ENCODE results near the gene BCL7A. TPM values are rescaled to one million over a fixed set of nuclear protein-coding genes. Genes with fewer than 3 reads are reported as not detected.
A peak's percentile ranks its signal among the peaks of the same experiment; 100 is the strongest.

Gene BCL7A
- polyA plus RNA-seq, 3 donors: 0.34 to 0.79 (median 0.56) TPM

- Histone ChIP-seq H3K27ac (ENCODE audit: low read depth in 1 of 2, low read length in 2 of 2) (no peak overlapping the region), H3K36me3 (replicated peaks in 1 of 2; ENCODE audit: control insufficient read depth in 1 of 2, insufficient read depth in 2 of 2, low read length in 2 of 2) (no peaks in the 10 kb centered on the region), H3K4me2 (replicated peaks; ENCODE audit: extremely low read depth, low read length, poor library complexity, severe bottlenecking) (no peak overlapping the region), H3K4me3 (replicated peaks in 1 of 3; ENCODE audit: low read depth in 2 of 3, low read length in 3 of 3) (no peak overlapping the region), H2AFZ (ENCODE audit: insufficient read depth, low read depth, low read length, poor library complexity, severe bottlenecking) (peak overlapping the region; percentile 59), H3K79me2 (ENCODE audit: insufficient read depth, low read length) (no peaks in the 10 kb centered on the region), H3K9me3 (replicated peaks in 1 of 2; ENCODE audit: control insufficient read depth in 1 of 2, insufficient read depth in 1 of 2, low read length in 2 of 2) (no peaks in the 10 kb centered on the region), H3K27me3 (ENCODE audit: control insufficient read depth in 2 of 2, insufficient read depth in 2 of 2, low read length in 2 of 2) (peaks cover 0 to 18% of the 10 kb centered on the region in 2 donors), H3K4me1 (ENCODE audit: control insufficient read depth in 1 of 2, insufficient read depth in 2 of 2, low read length in 2 of 2) (peaks cover 0 to 4% of the 10 kb centered on the region in 2 donors), H3K9ac (ENCODE audit: insufficient read depth, low read length, poor library complexity, severe bottlenecking) (no peak overlapping the region), H4K20me1 (ENCODE audit: insufficient read depth, low read length) (no peaks in the 10 kb centered on the region)
- intact Hi-C loops (cut with micrococcal nuclease): no loop called here
- Mint-ChIP-seq H3K4me1 (peaks cover 14% of the 10 kb centered on the region), H3K9me3 (peaks cover 0 to 7% (median 0%) of the 10 kb centered on the region in 7 donors), H3K27me3 (ENCODE audit: low read depth in 3 of 3) (peaks cover 13 to 27% (median 21%) of the 10 kb centered on the region in 3 donors), H3K4me3 (no peak overlapping the region), H3K27ac (peak overlapping the region in 2 of 7 donors; percentile 40 to 57), H3K36me3 (no peaks in the 10 kb centered on the region)
- no peak for TF ChIP-seq CTCF (IDR thresholded peaks at IDR 0.05)
- DNase-seq: no peak
- 20% methylated on average over 8 of the region's 12 CpGs for WGBS (ENCODE audit: insufficient coverage)
Measured at GRCh38 chr12:122004633-122005071, 17.0 kb upstream of the BCL7A start.

- peaks cover 13 to 27% (median 20%) of the 10 kb centered on the region in 3 donors for H3K27me3 Mint-ChIP-seq (ENCODE audit: low read depth in 3 of 3)
- H3K9me3 Mint-ChIP-seq: peaks cover 0 to 5% (median 0%) of the 10 kb centered on the region in 7 donors
- Histone ChIP-seq H2AFZ (ENCODE audit: insufficient read depth, low read depth, low read length, poor library complexity, severe bottlenecking) (no peak overlapping the region), H3K36me3 (replicated peaks in 1 of 2; ENCODE audit: control insufficient read depth in 1 of 2, insufficient read depth in 2 of 2, low read length in 2 of 2) (no peaks in the 10 kb centered on the region), H3K4me1 (ENCODE audit: control insufficient read depth in 1 of 2, insufficient read depth in 2 of 2, low read length in 2 of 2) (peaks cover 0 to 4% of the 10 kb centered on the region in 2 donors), H3K79me2 (ENCODE audit: insufficient read depth, low read length) (no peaks in the 10 kb centered on the region), H3K4me2 (replicated peaks; ENCODE audit: extremely low read depth, low read length, poor library complexity, severe bottlenecking) (no peak overlapping the region), H4K20me1 (ENCODE audit: insufficient read depth, low read length) (no peaks in the 10 kb centered on the region), H3K27ac (ENCODE audit: low read depth in 1 of 2, low read length in 2 of 2) (no peak overlapping the region), H3K4me3 (replicated peaks in 1 of 3; ENCODE audit: low read depth in 2 of 3, low read length in 3 of 3) (no peak overlapping the region), H3K9ac (ENCODE audit: insufficient read depth, low read length, poor library complexity, severe bottlenecking) (no peak overlapping the region), H3K9me3 (replicated peaks in 1 of 2; ENCODE audit: control insufficient read depth in 1 of 2, insufficient read depth in 1 of 2, low read length in 2 of 2) (no peaks in the 10 kb centered on the region), H3K27me3 (ENCODE audit: control insufficient read depth in 2 of 2, insufficient read depth in 2 of 2, low read length in 2 of 2) (peaks cover 0 to 18% of the 10 kb centered on the region in 2 donors)
- no peaks in the 10 kb centered on the region for H3K36me3 Mint-ChIP-seq
- intact Hi-C loops (cut with micrococcal nuclease): no loop called here
- no peak for DNase-seq
- H3K27ac Mint-ChIP-seq: no peak overlapping the region
- no peak overlapping the region for H3K4me3 Mint-ChIP-seq
- WGBS (ENCODE audit: insufficient coverage): 84% methylated on average over 4 of the region's 11 CpGs
- peaks cover 14% of the 10 kb centered on the region for H3K4me1 Mint-ChIP-seq
- TF ChIP-seq CTCF (IDR thresholded peaks at IDR 0.05): no peak
Measured at GRCh38 chr12:122005252-122005776, 16.4 kb upstream of the BCL7A start.

Data from CD14-positive monocyte (primary cell).